Measurements from ENCODE around the gene LENG8.

LENG8 gene

GRCh38 chr19:54480051-54480450 lies 31.1 kb downstream of the LENG8 start:
- TF ChIP-seq POLR2AphosphoS5 (IDR thresholded peaks at IDR 0.05; ENCODE audit: low read depth) (no peak), REST (IDR thresholded peaks at IDR 0.05; ENCODE audit: insufficient replicate concordance, low read depth) (no peak), CTCF (IDR thresholded peaks at IDR 0.05; ENCODE audit: insufficient read depth, low read length) (no peak), GABPA (IDR thresholded peaks at IDR 0.05; ENCODE audit: low read depth) (no peak), SPI1 (IDR thresholded peaks at IDR 0.05; ENCODE audit: borderline replicate concordance, low read depth) (no peak)
- no peak for DNase-seq (ENCODE audit: low read depth in 1 of 2, low spot score in 1 of 2)
- Histone ChIP-seq H3K27ac (replicated peaks) (no peak overlapping the region), H3K27me3 (ENCODE audit: insufficient read depth, poor library complexity, severe bottlenecking) (peaks cover 24% of the 10 kb centered on the region), H3K4me3 (replicated peaks; ENCODE audit: insufficient read depth, low read length) (no peak overlapping the region)

- peak in 1 of 2 experiments; percentile 28 for DNase-seq (ENCODE audit: low read depth in 1 of 2, low spot score in 1 of 2)
- no peak overlapping the region for H3K27ac ChIP-seq (replicated peaks)
- peaks cover 24% of the 10 kb centered on the region for H3K27me3 ChIP-seq (ENCODE audit: insufficient read depth, poor library complexity, severe bottlenecking)
- TF ChIP-seq CTCF (IDR thresholded peaks at IDR 0.05; ENCODE audit: insufficient read depth, low read length) (peak; percentile 56), SPI1 (IDR thresholded peaks at IDR 0.05; ENCODE audit: borderline replicate concordance, low read depth) (no peak)
- H3K4me3 ChIP-seq (replicated peaks; ENCODE audit: insufficient read depth, low read length): no peak overlapping the region
Observed at GRCh38 chr19:54481326-54481930, 32.4 kb downstream of the LENG8 start.

GRCh38 chr19:54482889-54483288 lies 33.9 kb downstream of the LENG8 start:
- Histone ChIP-seq H3K27ac (replicated peaks) (no peak overlapping the region), H3K27me3 (ENCODE audit: insufficient read depth, poor library complexity, severe bottlenecking) (peaks cover 21% of the 10 kb centered on the region), H3K4me3 (replicated peaks; ENCODE audit: insufficient read depth, low read length) (no peak overlapping the region)
- DNase-seq (ENCODE audit: low read depth in 1 of 2, low spot score in 1 of 2): peak in 1 of 2 experiments; percentile 26
- TF ChIP-seq CTCF (IDR thresholded peaks at IDR 0.05; ENCODE audit: insufficient read depth, low read length) (no peak), SPI1 (IDR thresholded peaks at IDR 0.05; ENCODE audit: borderline replicate concordance, low read depth) (peak; percentile 24; the same call in 1 of the 2 replicates), GABPA (IDR thresholded peaks at IDR 0.05; ENCODE audit: low read depth) (no peak), POLR2AphosphoS5 (IDR thresholded peaks at IDR 0.05; ENCODE audit: low read depth) (0 out of 2 replicates have a peak, but pooled peaks have one; percentile 30), REST (IDR thresholded peaks at IDR 0.05; ENCODE audit: insufficient replicate concordance, low read depth) (no peak)

GRCh38 chr19:54484451-54484850 lies 35.5 kb downstream of the LENG8 start:
- Histone ChIP-seq H3K4me3 (replicated peaks; ENCODE audit: insufficient read depth, low read length) (no peak overlapping the region), H3K27ac (replicated peaks) (no peak overlapping the region), H3K27me3 (ENCODE audit: insufficient read depth, poor library complexity, severe bottlenecking) (peaks cover 22% of the 10 kb centered on the region)
- TF ChIP-seq CTCF (IDR thresholded peaks at IDR 0.05; ENCODE audit: insufficient read depth, low read length) (no peak), REST (IDR thresholded peaks at IDR 0.05; ENCODE audit: insufficient replicate concordance, low read depth) (no peak), SPI1 (IDR thresholded peaks at IDR 0.05; ENCODE audit: borderline replicate concordance, low read depth) (no peak), GABPA (IDR thresholded peaks at IDR 0.05; ENCODE audit: low read depth) (no peak), POLR2AphosphoS5 (IDR thresholded peaks at IDR 0.05; ENCODE audit: low read depth) (no peak)
- no peak for DNase-seq (ENCODE audit: low read depth in 1 of 2, low spot score in 1 of 2)

Measured in HL-60 (cell line).